ENCODE data around the gene SPNS3.

SPNS3 gene

DNA sequence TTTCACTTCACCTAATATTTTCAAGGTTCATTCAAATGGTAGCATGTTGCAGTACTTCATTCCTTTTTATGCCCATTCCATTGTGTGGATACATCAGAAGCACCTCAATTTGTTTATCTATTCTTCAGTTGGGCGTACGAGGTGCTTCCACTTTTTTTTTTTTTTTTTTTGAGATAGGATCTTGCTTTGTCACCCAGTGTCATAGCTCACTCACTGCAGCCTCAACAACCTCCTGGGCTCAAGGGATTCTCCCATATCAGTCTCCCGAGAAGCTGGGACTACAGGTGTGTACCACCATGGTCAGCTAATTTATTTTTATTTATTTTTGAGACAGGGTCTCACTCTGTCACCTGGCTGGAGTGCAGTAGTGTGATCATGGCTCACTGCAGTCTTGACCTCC, 22.5 kb upstream of the SPNS3 start:
- no peak overlapping the region for H3K27ac Mint-ChIP-seq
- no peaks in the 10 kb centered on the region for H3K9me3 Mint-ChIP-seq
- H3K4me3 Mint-ChIP-seq: no peak overlapping the region
- no peaks in the 10 kb centered on the region for H3K27me3 Mint-ChIP-seq
- H3K36me3 Mint-ChIP-seq: no peaks in the 10 kb centered on the region
- ATAC-seq (ENCODE audit: low read depth) (no peak), DNase-seq (ENCODE audit: low spot score in 2 of 2) (no peak)
- peaks cover 6% of the 10 kb centered on the region for H3K4me1 Mint-ChIP-seq

GRCh38 chr17:4412933-4413831, 20.6 kb upstream of the SPNS3 start:
- peak overlapping the region; percentile 65 for H3K4me3 Mint-ChIP-seq
- no peaks in the 10 kb centered on the region for H3K9me3 Mint-ChIP-seq
- DNase-seq (ENCODE audit: low spot score in 2 of 2) (peak; percentile 92 to 94), ATAC-seq (ENCODE audit: low read depth) (peak; percentile 97)
- peaks cover 6% of the 10 kb centered on the region for H3K4me1 Mint-ChIP-seq
- H3K36me3 Mint-ChIP-seq: no peaks in the 10 kb centered on the region
- H3K27ac Mint-ChIP-seq: peak overlapping the region; percentile 25
- H3K27me3 Mint-ChIP-seq: no peaks in the 10 kb centered on the region

GRCh38 chr17:4417129-4417667, 16.5 kb upstream of the SPNS3 start:
- no peak for DNase-seq (ENCODE audit: low spot score in 2 of 2)
- Mint-ChIP-seq H3K27ac (no peak overlapping the region), H3K4me1 (peaks cover 9% of the 10 kb centered on the region), H3K4me3 (no peak overlapping the region), H3K9me3 (no peaks in the 10 kb centered on the region), H3K27me3 (no peaks in the 10 kb centered on the region), H3K36me3 (no peaks in the 10 kb centered on the region)
- ATAC-seq (ENCODE audit: low read depth): no peak

DNA sequence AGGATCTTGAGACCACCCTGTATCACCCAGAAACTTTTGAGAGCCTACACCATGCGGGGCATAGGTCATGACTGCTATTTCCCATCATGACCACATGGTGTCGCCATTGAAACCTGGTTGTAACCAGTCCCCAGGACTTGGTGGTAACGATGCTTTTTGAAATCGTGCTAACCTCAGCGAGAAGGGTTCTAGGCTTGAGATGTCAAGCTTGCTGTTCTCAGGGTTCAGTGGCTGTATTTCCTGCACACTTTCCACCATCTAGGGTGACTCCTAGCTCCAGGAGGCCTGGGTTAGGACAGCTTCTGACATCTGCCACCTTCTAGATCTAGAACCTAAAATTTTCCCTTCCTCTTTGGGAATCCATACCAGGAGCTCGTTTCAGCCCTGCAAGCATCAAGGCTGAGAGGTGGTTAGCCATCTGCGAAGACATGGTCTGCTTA, 13.0 kb upstream of the SPNS3 start:
- Mint-ChIP-seq H3K27ac (no peak overlapping the region), H3K4me1 (peaks cover 3% of the 10 kb centered on the region), H3K9me3 (no peaks in the 10 kb centered on the region), H3K36me3 (no peaks in the 10 kb centered on the region), H3K4me3 (peak overlapping the region; percentile 44), H3K27me3 (peaks cover 2% of the 10 kb centered on the region)
- ATAC-seq (ENCODE audit: low read depth) (peak; percentile 94), DNase-seq (ENCODE audit: low spot score in 2 of 2) (peak; percentile 54 to 64)

- no peaks in the 10 kb centered on the region for H3K36me3 Mint-ChIP-seq
- DNase-seq (ENCODE audit: low spot score in 2 of 2) (no peak), ATAC-seq (ENCODE audit: low read depth) (no peak)
- no peak overlapping the region for H3K27ac Mint-ChIP-seq
- peaks cover 14% of the 10 kb centered on the region for H3K4me1 Mint-ChIP-seq
- no peaks in the 10 kb centered on the region for H3K9me3 Mint-ChIP-seq
- no peak overlapping the region for H3K4me3 Mint-ChIP-seq
- peaks cover 2% of the 10 kb centered on the region for H3K27me3 Mint-ChIP-seq
Observed at GRCh38 chr17:4422864-4423263, 10.9 kb upstream of the SPNS3 start.

GRCh38 chr17:4425398-4425797, 8.3 kb upstream of the SPNS3 start:
- Mint-ChIP-seq H3K4me1 (peaks cover 16% of the 10 kb centered on the region), H3K27ac (no peak overlapping the region), H3K27me3 (peaks cover 2% of the 10 kb centered on the region), H3K36me3 (no peaks in the 10 kb centered on the region), H3K9me3 (no peaks in the 10 kb centered on the region), H3K4me3 (no peak overlapping the region)
- DNase-seq (ENCODE audit: low spot score in 2 of 2) (no peak), ATAC-seq (ENCODE audit: low read depth) (no peak)

DNA sequence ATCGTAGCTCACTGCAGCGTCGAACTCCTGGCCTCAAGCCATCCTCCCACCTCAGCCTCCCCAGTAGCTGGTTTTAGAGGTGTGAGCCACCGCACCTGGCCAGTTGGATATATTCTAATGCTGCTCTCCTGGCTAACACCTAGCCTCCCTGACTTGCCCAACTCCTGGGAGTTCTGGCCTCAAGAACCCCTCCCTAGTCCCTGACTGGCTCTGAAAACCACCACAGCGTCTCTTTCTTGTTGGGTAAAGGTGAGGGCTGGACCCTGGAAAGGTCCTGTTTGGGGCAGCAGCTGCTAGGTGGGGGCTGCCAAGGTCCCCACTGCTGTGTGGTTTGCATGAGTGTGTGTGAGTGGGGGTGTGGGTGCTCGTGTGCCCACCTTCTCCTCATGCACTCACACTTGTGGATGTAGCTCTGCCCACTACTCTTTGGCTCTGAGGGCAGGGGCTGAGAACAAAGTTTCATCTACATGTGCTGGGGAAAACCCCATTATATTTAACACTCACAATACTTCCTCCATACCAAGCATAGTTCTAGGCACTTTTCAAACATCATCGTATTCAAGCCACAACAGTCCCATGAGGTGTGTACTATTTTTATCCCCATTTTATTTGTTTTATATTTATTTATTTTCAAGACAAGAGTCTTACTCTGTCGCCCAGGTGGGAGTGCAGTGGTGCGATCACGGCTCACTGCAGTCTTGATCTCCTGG, 7.1 kb upstream of the SPNS3 start:
- DNase-seq (ENCODE audit: low spot score in 2 of 2): no peak
- H3K27ac Mint-ChIP-seq: peak overlapping the region; percentile 84
- H3K27me3 Mint-ChIP-seq: peaks cover 2% of the 10 kb centered on the region
- no peaks in the 10 kb centered on the region for H3K9me3 Mint-ChIP-seq
- ATAC-seq (ENCODE audit: low read depth): peak; percentile 71
- no peaks in the 10 kb centered on the region for H3K36me3 Mint-ChIP-seq
- H3K4me3 Mint-ChIP-seq: peak overlapping the region; percentile 24
- H3K4me1 Mint-ChIP-seq: peaks cover 13% of the 10 kb centered on the region

GRCh38 chr17:4427505-4427904, 6.2 kb upstream of the SPNS3 start:
- DNase-seq (ENCODE audit: low spot score in 2 of 2): peak in 1 of 2 donors; percentile 26
- H3K27me3 Mint-ChIP-seq: peaks cover 2% of the 10 kb centered on the region
- H3K4me3 Mint-ChIP-seq: peak overlapping the region; percentile 37
- peak; percentile 82 for ATAC-seq (ENCODE audit: low read depth)
- peaks cover 13% of the 10 kb centered on the region for H3K4me1 Mint-ChIP-seq
- H3K9me3 Mint-ChIP-seq: no peaks in the 10 kb centered on the region
- no peaks in the 10 kb centered on the region for H3K36me3 Mint-ChIP-seq
- peak overlapping the region; percentile 84 for H3K27ac Mint-ChIP-seq

- no peak overlapping the region for H3K4me3 Mint-ChIP-seq
- H3K27me3 Mint-ChIP-seq: peaks cover 9% of the 10 kb centered on the region
- H3K4me1 Mint-ChIP-seq: peaks cover 16% of the 10 kb centered on the region
- no peaks in the 10 kb centered on the region for H3K36me3 Mint-ChIP-seq
- ATAC-seq (ENCODE audit: low read depth) (no peak), DNase-seq (ENCODE audit: low spot score in 2 of 2) (no peak)
- H3K9me3 Mint-ChIP-seq: no peaks in the 10 kb centered on the region
- H3K27ac Mint-ChIP-seq: peak overlapping the region; percentile 5
Observed at GRCh38 chr17:4436381-4436780, 2.6 kb downstream of the SPNS3 start.

GRCh38 chr17:4436846-4437245, 3.1 kb downstream of the SPNS3 start:
- Mint-ChIP-seq H3K27ac (peak overlapping the region; percentile 5), H3K36me3 (no peaks in the 10 kb centered on the region), H3K4me1 (peaks cover 16% of the 10 kb centered on the region), H3K27me3 (peaks cover 11% of the 10 kb centered on the region), H3K9me3 (no peaks in the 10 kb centered on the region), H3K4me3 (no peak overlapping the region)
- ATAC-seq (ENCODE audit: low read depth) (no peak), DNase-seq (ENCODE audit: low spot score in 2 of 2) (no peak)

DNA sequence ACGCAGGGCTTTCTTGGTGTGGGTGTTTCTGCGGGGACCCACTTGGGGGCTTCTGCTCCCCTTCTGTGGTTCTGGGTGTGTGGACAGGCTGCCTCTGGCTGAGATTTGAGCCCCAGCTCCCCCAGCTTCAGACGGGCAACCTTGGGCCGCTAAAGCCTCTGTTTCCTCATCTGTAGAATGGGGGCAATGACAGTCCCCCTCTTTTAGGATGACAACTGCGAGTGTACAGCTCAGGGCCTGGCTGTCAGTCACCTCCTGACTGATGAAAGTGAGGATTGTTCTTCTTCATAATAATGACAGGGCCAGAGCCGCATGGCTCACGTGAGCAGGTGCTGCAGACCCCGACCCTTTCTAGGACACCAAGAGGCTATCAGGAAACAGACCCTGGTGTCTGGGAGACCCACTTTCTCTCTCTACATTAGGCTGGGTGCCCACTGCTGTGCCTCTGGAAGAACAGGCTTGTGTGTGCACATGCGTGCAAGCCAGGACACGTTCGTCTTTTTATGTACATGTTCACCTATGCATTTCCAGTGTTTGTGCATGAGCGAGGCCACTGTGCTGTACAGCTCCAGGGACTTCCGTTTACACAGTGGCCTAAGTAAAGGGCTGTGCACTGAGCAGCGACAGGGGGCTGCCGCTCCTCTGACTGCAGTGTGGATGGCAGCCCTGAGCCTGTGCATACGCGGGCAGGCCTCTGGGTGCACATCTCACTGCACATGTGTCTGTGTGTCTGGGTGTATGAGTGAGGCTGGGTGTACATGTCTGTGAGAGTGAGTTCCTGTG, 4.6 kb downstream of the SPNS3 start:
- Mint-ChIP-seq H3K27ac (no peak overlapping the region), H3K4me1 (peaks cover 11% of the 10 kb centered on the region), H3K36me3 (no peaks in the 10 kb centered on the region), H3K27me3 (peaks cover 10% of the 10 kb centered on the region), H3K9me3 (no peaks in the 10 kb centered on the region), H3K4me3 (no peak overlapping the region)
- ATAC-seq (ENCODE audit: low read depth): no peak
- DNase-seq (ENCODE audit: low spot score in 2 of 2): no peak

DNA sequence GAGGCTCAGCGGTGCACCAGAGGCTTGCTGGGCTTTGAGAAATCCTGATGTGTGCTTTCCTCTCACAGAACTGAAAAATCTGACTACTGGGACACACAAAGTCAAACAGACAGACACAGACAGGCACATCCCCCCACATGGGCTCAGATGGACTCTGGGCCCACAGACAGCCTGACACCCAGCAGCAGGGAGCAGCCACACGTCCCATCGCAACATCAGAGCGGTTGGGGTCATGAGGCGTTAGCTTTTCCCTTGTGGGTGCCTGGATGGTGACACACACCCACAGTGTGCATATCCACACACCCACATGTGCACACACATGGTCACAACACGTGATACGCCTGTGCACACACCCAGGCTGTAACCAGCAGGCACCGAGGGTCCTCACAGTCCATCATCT, 6.3 kb downstream of the SPNS3 start:
- Mint-ChIP-seq H3K4me3 (no peak overlapping the region), H3K27me3 (peaks cover 10% of the 10 kb centered on the region), H3K36me3 (no peaks in the 10 kb centered on the region), H3K9me3 (no peaks in the 10 kb centered on the region), H3K4me1 (peaks cover 3% of the 10 kb centered on the region), H3K27ac (no peak overlapping the region)
- ATAC-seq (ENCODE audit: low read depth) (no peak), DNase-seq (ENCODE audit: low spot score in 2 of 2) (no peak)

- H3K9me3 Mint-ChIP-seq: no peaks in the 10 kb centered on the region
- peaks cover 10% of the 10 kb centered on the region for H3K27me3 Mint-ChIP-seq
- H3K4me3 Mint-ChIP-seq: no peak overlapping the region
- no peak for DNase-seq (ENCODE audit: low spot score in 2 of 2)
- ATAC-seq (ENCODE audit: low read depth): no peak
- peaks cover 3% of the 10 kb centered on the region for H3K4me1 Mint-ChIP-seq
- no peak overlapping the region for H3K27ac Mint-ChIP-seq
- no peaks in the 10 kb centered on the region for H3K36me3 Mint-ChIP-seq
Observed at GRCh38 chr17:4440690-4441686, 7.2 kb downstream of the SPNS3 start.

All from memory B cell (primary cell).